DOHH2 (cell line): ENCODE data around the gene CCDC12.
"Not testable (repeated sequence)": the region's sequence is repeated elsewhere in the genome, so short reads cannot be mapped to it uniquely, and the experiment has no call there.

Source experiments
- CTCF ChIP-seq: fragments of 200-600 bp; sonication (generic); IDR thresholded peaks from one replicate; pipeline ENCODE4 v1.5.1; 2014; ENCODE audit warnings: antibody characterized with exemption, mild to moderate bottlenecking, low read depth, low read length; ENCODE audit not compliant: poor library complexity, severe bottlenecking
- EZH2phosphoT487 ChIP-seq: fragments of 200-600 bp; sonication (generic); IDR thresholded peaks from 2 replicates; pipeline ENCODE4 v1.6.1; 2017; ENCODE audit warnings: borderline replicate concordance, mild to moderate bottlenecking, antibody characterized with exemption, low read length, moderate library complexity, mixed read lengths

DNA sequence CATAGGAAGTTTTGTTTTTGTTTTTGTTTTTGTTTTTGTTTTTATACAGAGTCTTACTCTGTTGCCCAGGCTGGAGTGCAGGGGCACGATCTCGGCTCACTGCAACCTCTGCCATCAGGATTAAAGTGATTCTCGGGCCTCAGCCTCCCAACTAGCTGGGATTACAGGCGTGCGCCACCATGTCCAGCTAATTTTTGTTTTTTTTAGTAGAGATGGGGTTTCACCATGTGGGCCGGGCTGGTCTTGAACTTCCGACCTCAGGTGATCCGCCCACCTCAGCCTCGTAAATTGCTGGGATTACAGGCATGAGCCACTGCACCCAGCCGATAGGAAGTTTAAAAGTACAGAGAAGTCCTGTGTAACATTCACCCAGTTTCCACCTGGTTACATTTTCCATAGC lies 65.6 kb downstream of the CCDC12 start:
- not testable (repeated sequence) for TF ChIP-seq CTCF, EZH2phosphoT487
